Placental pericyte (primary cell): ENCODE data around the gene CHRM5. TPM values are rescaled to one million over a fixed set of nuclear protein-coding genes. Genes with fewer than 3 reads are reported as not detected.

ENCODE experiments used
- total RNA-seq: library from RNA; depleted of rRNA; stranded (reverse); fragments of >200 nt; gene quantifications from 2 replicates; pipeline ENCODE4 v1.2.3, GENCODE V29; 2012

The CHRM5 gene
- total RNA-seq, result under 0.01 TPM in 1 of 2 replicates, not detected in the other

GRCh38 chr15:33968224-33968623, at the start of gene CHRM5:
TSS of gene CHRM5 (plus strand) at chr15:33968497. CDS start at chr15:34062718, 94,221 bp downstream.

GRCh38 chr15:34038871-34039789, 70.8 kb downstream of the CHRM5 start, which contains the start of gene AVEN:
TSS of gene AVEN (minus strand) at chr15:34039204. CDS start at chr15:34039046, 158 bp downstream.

GRCh38 chr15:34101366-34102174, 133.3 kb downstream of the CHRM5 start, which contains the start of the genes EMC7 and PGBD4:
TSS of gene EMC7 (minus strand) at chr15:34101862. CDS start at chr15:34101839, 23 bp downstream.
TSS of gene PGBD4 (plus strand) at chr15:34102083. CDS start at chr15:34102532, 449 bp downstream.

Other genes starting within 250 kb of the CHRM5 start
- gene AVEN, start 70.7 kb downstream of the CHRM5 start, total RNA-seq, result 33.5 and 34.6 TPM in 2 replicates
- gene EMC7, start 133.4 kb downstream of the CHRM5 start, total RNA-seq, result 44.4 and 56.0 TPM in 2 replicates
- gene PGBD4, start 133.6 kb downstream of the CHRM5 start, total RNA-seq, result 1.3 and 1.9 TPM in 2 replicates
- gene KATNBL1, start 241.6 kb downstream of the CHRM5 start, total RNA-seq, result 22.5 and 68.9 TPM in 2 replicates